GM12892 (cell line): ENCODE measurements around the gene LMBRD1.

ENCODE experiments used
- POLR2A ChIP-seq: IDR thresholded peaks from 2 replicates; pipeline ENCODE4 v1.6.1; 2011; ENCODE audit warnings: low read depth, low read length, control low read depth
- POLR2AphosphoS5 ChIP-seq: IDR thresholded peaks from 2 replicates; pipeline ENCODE4 v1.6.1; 2011; ENCODE audit warnings: low read depth, low read length, control low read depth
- TAF1 ChIP-seq: IDR thresholded peaks from 2 replicates; pipeline ENCODE4 v1.6.1; 2011; ENCODE audit warnings: low read depth, mild to moderate bottlenecking, control low read depth, low read length, borderline replicate concordance

DNA sequence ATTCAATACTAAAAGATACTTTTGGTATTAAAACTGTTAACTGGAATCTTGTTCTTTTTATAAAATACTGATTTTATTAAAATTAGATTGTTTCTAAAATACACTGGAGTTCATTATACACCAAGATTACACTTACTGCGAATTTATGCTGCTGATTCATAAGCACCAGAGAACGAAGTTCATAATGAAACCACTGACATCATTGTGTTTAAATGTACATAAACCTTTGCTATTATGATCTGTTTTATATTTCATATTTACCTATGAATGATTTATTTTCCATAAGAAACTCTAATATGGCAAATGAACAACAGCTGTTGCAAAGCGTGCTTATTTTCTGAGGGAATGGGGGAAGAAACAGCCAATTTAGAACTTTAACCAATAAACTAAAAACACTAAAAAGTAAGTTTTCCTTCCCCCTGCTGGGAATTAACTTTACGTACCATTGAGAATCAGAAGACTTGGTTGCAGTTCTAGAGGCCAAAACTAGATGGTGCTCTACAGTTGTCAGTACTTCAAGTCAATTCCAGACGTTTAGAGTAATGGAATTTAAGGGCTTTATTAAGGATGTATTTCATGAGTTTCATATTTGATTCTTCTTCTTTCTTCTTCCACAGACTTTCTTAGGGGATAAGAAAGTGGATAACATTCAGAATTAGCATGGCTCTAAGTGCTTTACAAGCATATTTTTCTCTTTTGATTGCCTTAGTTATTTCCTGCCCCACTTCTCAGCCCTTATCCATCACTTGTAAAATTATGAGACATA is 38.8 kb upstream of the LMBRD1 start:
- no peak for TF ChIP-seq TAF1
- TF ChIP-seq POLR2A = no peak
- TF ChIP-seq POLR2AphosphoS5 = no peak
